Loucy (cell line): ENCODE results near the gene LMF2.
"Not testable (repeated sequence)": the region's sequence is repeated elsewhere in the genome, so short reads cannot be mapped to it uniquely, and the experiment has no call there.

ENCODE experiments used
- EZH2phosphoT487 ChIP-seq: fragments of 200-600 bp; IDR thresholded peaks from 2 replicates; pipeline ENCODE4 v1.6.1; 2018; ENCODE audit warnings: antibody characterized with exemption, mild to moderate bottlenecking, moderate library complexity, borderline replicate concordance
- TF ChIP-seq, protein P1 (sequence below): fragments of 200-600 bp; sonication (generic); conservative IDR thresholded peaks from 2 replicates; pipeline ENCODE4 v1.5.1; 2014; ENCODE audit warnings: mild to moderate bottlenecking, antibody characterized with exemption, low read length

DNA sequence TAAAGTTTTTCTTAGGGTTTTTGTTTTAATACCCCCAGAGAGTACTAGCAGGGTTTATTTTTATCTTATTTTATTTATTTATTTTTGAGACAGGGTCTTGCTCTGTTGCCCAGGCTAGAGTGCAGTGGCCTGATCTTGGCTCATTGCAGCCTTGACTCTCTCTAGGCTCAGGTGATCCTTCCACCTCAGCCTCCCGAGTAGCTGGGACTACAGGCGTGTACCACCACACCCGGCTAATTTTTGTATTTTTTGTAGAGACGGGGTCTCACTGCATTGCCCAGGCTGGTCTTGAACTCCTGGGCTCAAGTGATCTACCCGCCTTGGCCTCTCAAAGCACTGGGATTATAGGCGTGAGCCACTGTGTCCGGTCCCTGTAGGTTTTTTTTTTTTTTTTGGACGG lies 12.7 kb upstream of the LMF2 start:
- TF ChIP-seq, protein P1, sequence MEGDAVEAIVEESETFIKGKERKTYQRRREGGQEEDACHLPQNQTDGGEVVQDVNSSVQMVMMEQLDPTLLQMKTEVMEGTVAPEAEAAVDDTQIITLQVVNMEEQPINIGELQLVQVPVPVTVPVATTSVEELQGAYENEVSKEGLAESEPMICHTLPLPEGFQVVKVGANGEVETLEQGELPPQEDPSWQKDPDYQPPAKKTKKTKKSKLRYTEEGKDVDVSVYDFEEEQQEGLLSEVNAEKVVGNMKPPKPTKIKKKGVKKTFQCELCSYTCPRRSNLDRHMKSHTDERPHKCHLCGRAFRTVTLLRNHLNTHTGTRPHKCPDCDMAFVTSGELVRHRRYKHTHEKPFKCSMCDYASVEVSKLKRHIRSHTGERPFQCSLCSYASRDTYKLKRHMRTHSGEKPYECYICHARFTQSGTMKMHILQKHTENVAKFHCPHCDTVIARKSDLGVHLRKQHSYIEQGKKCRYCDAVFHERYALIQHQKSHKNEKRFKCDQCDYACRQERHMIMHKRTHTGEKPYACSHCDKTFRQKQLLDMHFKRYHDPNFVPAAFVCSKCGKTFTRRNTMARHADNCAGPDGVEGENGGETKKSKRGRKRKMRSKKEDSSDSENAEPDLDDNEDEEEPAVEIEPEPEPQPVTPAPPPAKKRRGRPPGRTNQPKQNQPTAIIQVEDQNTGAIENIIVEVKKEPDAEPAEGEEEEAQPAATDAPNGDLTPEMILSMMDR: not testable (repeated sequence)
- TF ChIP-seq EZH2phosphoT487: not testable (repeated sequence)
